GM12878 (cell line): ENCODE results near the gene ZNF839.

Source experiments
- FOS ChIP-seq: IDR thresholded peaks from 3 replicates; pipeline ENCODE4 v1.6.1; 2011; ENCODE audit warnings: borderline replicate concordance; ENCODE audit not compliant: insufficient read length; ENCODE audit errors: extremely low read depth
- YBX1 ChIP-seq: fragments of 450-650 bp; IDR thresholded peaks from 2 replicates; pipeline ENCODE4 v1.6.1; 2016; ENCODE audit warnings: antibody characterized with exemption
- TF ChIP-seq, protein P1 (sequence below), 3 experiments: IDR thresholded peaks in 2 of 3; conservative IDR thresholded peaks in 1 of 3; 2 replicates each; pipeline ENCODE4 v1.5.1; 2011; ENCODE audit warnings: low read depth in 3 of 3, low read length in 3 of 3, mild to moderate bottlenecking in 3 of 3, control low read depth in 2 of 3, moderate library complexity in 2 of 3, inconsistent platforms in 1 of 3, mixed read lengths in 1 of 3; ENCODE audit not compliant: control insufficient read depth in 2 of 3, insufficient read depth in 1 of 3; ENCODE audit errors: extremely low read depth in 1 of 3

DNA sequence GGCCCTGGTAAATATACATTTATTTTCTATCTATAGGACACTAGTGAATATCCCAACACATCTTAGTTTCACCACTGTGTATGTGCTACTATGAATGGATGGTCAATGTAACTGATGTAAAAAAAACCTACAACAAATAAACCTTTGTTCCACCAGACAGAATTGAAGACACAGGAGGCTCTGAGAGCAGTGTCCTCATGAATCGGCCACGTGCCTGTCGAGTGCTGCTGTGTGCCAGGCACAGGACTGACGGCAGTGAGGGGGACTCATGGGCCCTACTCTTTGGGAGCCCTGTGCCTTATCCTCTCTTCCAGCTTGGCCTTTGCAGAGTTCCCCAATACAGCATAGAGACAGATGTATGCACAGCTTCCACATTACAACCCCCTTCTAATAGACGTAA is 24.9 kb downstream of the ZNF839 start:
- TF ChIP-seq, protein P1, sequence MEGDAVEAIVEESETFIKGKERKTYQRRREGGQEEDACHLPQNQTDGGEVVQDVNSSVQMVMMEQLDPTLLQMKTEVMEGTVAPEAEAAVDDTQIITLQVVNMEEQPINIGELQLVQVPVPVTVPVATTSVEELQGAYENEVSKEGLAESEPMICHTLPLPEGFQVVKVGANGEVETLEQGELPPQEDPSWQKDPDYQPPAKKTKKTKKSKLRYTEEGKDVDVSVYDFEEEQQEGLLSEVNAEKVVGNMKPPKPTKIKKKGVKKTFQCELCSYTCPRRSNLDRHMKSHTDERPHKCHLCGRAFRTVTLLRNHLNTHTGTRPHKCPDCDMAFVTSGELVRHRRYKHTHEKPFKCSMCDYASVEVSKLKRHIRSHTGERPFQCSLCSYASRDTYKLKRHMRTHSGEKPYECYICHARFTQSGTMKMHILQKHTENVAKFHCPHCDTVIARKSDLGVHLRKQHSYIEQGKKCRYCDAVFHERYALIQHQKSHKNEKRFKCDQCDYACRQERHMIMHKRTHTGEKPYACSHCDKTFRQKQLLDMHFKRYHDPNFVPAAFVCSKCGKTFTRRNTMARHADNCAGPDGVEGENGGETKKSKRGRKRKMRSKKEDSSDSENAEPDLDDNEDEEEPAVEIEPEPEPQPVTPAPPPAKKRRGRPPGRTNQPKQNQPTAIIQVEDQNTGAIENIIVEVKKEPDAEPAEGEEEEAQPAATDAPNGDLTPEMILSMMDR (IDR thresholded peaks at IDR 0.05 in 2 of 3, conservative IDR thresholded peaks at IDR 0.05 in 1 of 3; ENCODE audit: control insufficient read depth in 2 of 3, extremely low read depth in 1 of 3, insufficient read depth in 1 of 3, low read depth in 3 of 3, low read length in 3 of 3), result no peak
- TF ChIP-seq FOS (no peak), YBX1 (no peak)
